AG04450 (cell line): ENCODE results near the gene PLCG2. TPM values are rescaled to one million over a fixed set of nuclear protein-coding genes. Genes with fewer than 3 reads are reported as not detected.

Experiments used
- CTCF ChIA-PET: fragments of 300-600, 350-600 bp; formaldehyde crosslinking; extraction: SDS; loops from one replicate; lab custom pipeline; 2022; ENCODE audit warnings: antibody characterized with exemption, inconsistent platforms; lab: Charles Lee
- POLR2A ChIA-PET: fragments of 350-600 bp; formaldehyde crosslinking; extraction: SDS; loops from one replicate; lab custom pipeline; 2021; ENCODE audit warnings: antibody characterized with exemption, inconsistent platforms; lab: Yijun Ruan, JAX
- DNase-seq: peaks from one replicate; pipeline ENCODE4 v3.0.0-alpha.2; 2011; ENCODE audit warnings: low read depth, low spot score
- H3K27ac ChIP-seq: one replicate; pipeline ENCODE4 v1.5.1; 2012; ENCODE audit warnings: low read depth, low read length, control low read depth
- H3K27me3 ChIP-seq: one replicate; pipeline ENCODE4 v1.6.0; 2012; ENCODE audit warnings: low read length; ENCODE audit not compliant: control insufficient read depth, insufficient read depth
- H3K4me3 ChIP-seq: 2 replicates; pipeline ENCODE4 v1.5.1; 2011; ENCODE audit warnings: mild to moderate bottlenecking, low read depth, low read length, control low read depth
- H3K9me3 ChIP-seq: 2 replicates; pipeline ENCODE4 v1.5.1; 2012; ENCODE audit warnings: low read length; ENCODE audit not compliant: control insufficient read depth, insufficient read depth
- polyA plus RNA-seq: library from polyadenylated mRNA; depleted of rRNA; stranded (reverse); fragments of >200 nt; gene quantifications from 2 replicates; pipeline ENCODE4 v1.2.3, GENCODE V29; 2011
- TF ChIP-seq, protein P1 (sequence below): IDR thresholded peaks from 2 replicates; pipeline ENCODE4 v1.5.1; 2011; ENCODE audit warnings: low read depth, low read length, control low read depth, inconsistent platforms

Gene PLCG2
- polyA plus RNA-seq, 1 experiment, result 0.16 TPM

DNA sequence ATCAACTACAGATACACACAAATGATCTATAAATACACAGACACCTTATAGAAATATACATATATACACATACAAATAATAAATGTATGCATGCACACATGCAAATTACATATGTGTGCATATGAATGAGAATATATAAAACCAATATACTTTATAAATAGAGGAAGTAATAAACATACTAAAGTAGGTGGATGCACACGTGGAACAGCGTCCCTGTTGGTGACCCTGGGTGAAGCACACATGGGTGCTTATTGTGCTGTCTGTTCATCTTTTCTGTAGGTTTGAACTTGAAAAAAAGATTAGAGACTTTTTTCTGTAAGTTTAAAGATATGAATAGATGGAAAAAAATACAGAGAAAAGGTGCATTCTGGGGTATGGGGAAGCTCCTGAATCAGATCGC is 120.9 kb downstream of the PLCG2 start:
- no peaks in the 10 kb centered on the region; the same call in 1 of the 2 replicates for H3K9me3 ChIP-seq
- H3K27ac ChIP-seq, result no peak overlapping the region
- H3K27me3 ChIP-seq, result peaks cover 2% of the 10 kb centered on the region
- ChIA-PET CTCF (interaction anchor here (1.4 kb wide), 1 partner anchor 330 kb away, joined by 3 read pairs; no protein-coding TSS in a partner anchor), POLR2A (no interaction called here)
- TF ChIP-seq, protein P1, sequence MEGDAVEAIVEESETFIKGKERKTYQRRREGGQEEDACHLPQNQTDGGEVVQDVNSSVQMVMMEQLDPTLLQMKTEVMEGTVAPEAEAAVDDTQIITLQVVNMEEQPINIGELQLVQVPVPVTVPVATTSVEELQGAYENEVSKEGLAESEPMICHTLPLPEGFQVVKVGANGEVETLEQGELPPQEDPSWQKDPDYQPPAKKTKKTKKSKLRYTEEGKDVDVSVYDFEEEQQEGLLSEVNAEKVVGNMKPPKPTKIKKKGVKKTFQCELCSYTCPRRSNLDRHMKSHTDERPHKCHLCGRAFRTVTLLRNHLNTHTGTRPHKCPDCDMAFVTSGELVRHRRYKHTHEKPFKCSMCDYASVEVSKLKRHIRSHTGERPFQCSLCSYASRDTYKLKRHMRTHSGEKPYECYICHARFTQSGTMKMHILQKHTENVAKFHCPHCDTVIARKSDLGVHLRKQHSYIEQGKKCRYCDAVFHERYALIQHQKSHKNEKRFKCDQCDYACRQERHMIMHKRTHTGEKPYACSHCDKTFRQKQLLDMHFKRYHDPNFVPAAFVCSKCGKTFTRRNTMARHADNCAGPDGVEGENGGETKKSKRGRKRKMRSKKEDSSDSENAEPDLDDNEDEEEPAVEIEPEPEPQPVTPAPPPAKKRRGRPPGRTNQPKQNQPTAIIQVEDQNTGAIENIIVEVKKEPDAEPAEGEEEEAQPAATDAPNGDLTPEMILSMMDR, result no peak
- no peak for DNase-seq
- H3K4me3 ChIP-seq, result no peak overlapping the region

DNA sequence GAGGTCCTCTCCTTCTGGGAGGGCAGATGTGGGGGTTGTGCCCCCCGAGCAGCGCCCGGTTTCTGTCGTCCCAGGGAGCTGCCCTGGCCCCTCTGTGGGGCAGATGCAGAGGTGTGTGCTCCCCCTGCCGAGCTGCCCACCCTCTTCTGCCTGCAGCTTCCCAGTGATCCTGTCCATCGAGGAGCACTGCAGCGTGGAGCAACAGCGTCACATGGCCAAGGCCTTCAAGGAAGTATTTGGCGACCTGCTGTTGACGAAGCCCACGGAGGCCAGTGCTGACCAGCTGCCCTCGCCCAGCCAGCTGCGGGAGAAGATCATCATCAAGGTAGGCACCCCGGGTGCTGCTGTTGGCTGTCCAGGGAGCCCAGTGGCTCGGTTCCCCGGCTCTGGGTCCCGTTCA is 121.4 kb downstream of the PLCG2 start:
- DNase-seq, result no peak
- ChIA-PET CTCF (interaction anchor here (0.9 kb wide), 1 partner anchor 13 kb away, joined by 3 read pairs; no protein-coding TSS in a partner anchor), POLR2A (no interaction called here)
- H3K4me3 ChIP-seq, result no peak overlapping the region
- TF ChIP-seq, protein P1, result no peak
- H3K27ac ChIP-seq, result no peak overlapping the region
- peaks cover 2% of the 10 kb centered on the region for H3K27me3 ChIP-seq
- no peaks in the 10 kb centered on the region; the same call in 1 of the 2 replicates for H3K9me3 ChIP-seq

DNA sequence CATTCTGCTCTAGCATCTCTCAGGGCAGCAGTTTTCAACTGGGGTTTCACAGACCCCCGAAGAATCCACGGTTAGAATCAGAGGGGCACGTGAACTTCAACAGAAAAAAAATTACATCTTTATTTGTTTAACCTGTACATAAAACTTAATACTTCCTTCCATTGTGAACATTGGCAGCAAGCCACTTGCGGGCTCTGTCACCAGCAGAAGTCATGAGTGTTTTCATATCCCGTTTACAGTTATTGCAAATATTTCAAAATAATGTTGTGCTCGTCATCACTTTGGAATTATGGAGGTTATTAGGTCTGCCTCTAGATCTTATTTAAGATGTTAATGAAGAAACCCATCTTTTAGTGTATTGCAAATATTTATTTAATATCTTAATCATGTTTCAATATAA is 122.4 kb downstream of the PLCG2 start:
- no peak overlapping the region for H3K27ac ChIP-seq
- no peak overlapping the region for H3K4me3 ChIP-seq
- no peak for DNase-seq
- TF ChIP-seq, protein P1, result no peak
- peaks cover 2% of the 10 kb centered on the region for H3K27me3 ChIP-seq
- no peaks in the 10 kb centered on the region; the same call in 1 of the 2 replicates for H3K9me3 ChIP-seq
- ChIA-PET POLR2A (no interaction called here), CTCF (interaction anchor here (0.7 to 1.4 kb wide), 3 partner anchors 12 to 15 kb away, joined by 3 read pairs; no protein-coding TSS in a partner anchor)

DNA sequence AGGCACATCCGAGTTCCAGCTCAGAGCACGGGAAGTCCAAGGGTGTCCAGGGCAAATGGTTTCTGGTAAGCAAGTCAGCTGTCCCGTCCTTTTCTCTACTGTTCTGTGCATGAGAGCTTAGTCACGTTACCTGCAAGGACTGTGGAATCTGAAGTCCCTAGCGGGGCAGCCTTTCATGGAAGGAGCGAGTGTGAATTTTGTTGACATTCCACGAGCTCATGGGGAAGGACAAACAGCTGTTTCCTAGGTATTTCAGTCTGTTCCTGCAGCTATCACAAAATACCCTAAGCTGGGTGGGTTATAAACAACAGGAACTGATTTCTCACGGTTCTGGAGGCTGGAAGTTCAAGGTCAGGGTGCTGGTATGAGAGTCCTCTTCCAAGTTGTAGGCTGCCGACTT is 122.9 kb downstream of the PLCG2 start:
- TF ChIP-seq, protein P1, result no peak
- no peaks in the 10 kb centered on the region; the same call in 1 of the 2 replicates for H3K9me3 ChIP-seq
- DNase-seq, result no peak
- H3K4me3 ChIP-seq, result no peak overlapping the region
- CTCF ChIA-PET, result interaction anchor here (0.7 to 1.4 kb wide), 2 partner anchors 12 to 16 kb away, joined by 3 read pairs; no protein-coding TSS in a partner anchor
- POLR2A ChIA-PET, result no interaction called here
- no peak overlapping the region for H3K27ac ChIP-seq
- peaks cover 2% of the 10 kb centered on the region for H3K27me3 ChIP-seq

DNA sequence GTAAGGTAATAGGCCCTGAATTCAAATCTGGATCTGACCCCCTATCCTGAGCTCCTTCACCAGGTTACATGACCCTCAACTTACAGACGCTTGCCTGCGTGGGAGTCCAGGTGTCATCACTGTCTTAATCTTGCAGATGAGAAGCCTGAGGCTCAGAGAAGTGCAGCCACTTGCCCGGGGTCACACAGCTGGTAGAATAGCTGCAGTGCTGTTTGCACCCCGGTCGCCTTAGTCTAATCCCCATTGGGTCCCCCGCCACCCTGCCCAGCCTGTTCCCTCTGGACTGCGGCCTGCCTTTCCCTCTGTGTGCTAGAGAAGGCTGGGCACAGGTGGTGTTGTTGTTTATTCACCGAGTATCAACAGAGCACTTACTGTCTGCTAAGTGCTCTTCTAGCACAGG is 125.2 kb downstream of the PLCG2 start:
- no peak for DNase-seq
- Histone ChIP-seq H3K9me3 (no peaks in the 10 kb centered on the region; the same call in 1 of the 2 replicates), H3K27me3 (no peaks in the 10 kb centered on the region), H3K4me3 (no peak overlapping the region), H3K27ac (no peak overlapping the region)
- ChIA-PET POLR2A (no interaction called here), CTCF (no interaction called here)
- TF ChIP-seq, protein P1, result no peak
